Natural killer cell (primary cell): ENCODE measurements around the gene ZNF575. TPM values are rescaled to one million over a fixed set of nuclear protein-coding genes. Genes with fewer than 3 reads are reported as not detected.

Experiments
- ATAC-seq, 3 donors: fragments of 150-1000 bp in 2 of 3; fragments of 200-7000 bp in 1 of 3; cut with Tn5 transposase; 1 replicate in 1 of 3; 2 replicates in 2 of 3; pipeline ENCODE4 v1.10.0; 2021; ENCODE audit warnings: mild to moderate bottlenecking in 2 of 3, moderate library complexity in 2 of 3
- DNase-seq, 2 donors: peaks; one replicate each; pipeline versions ENCODE4 v3.0.0 to v3.0.0-alpha.2; 2013 to 2021; ENCODE audit warnings: mixed read lengths in 1 of 2
- H3K27ac ChIP-seq: one replicate; pipeline ENCODE4 v1.5.1; 2013; ENCODE audit warnings: mild to moderate bottlenecking, low read length
- H3K27me3 ChIP-seq: one replicate; pipeline ENCODE4 v1.6.1; 2013; ENCODE audit warnings: low read length; ENCODE audit not compliant: control insufficient read depth, insufficient read depth
- H3K36me3 ChIP-seq: one replicate; pipeline ENCODE4 v1.6.1; 2013; ENCODE audit warnings: low read length; ENCODE audit not compliant: control insufficient read depth, insufficient read depth
- H3K4me1 ChIP-seq: one replicate; pipeline ENCODE4 v1.6.1; 2013; ENCODE audit warnings: low read length; ENCODE audit not compliant: control insufficient read depth, insufficient read depth
- H3K4me3 ChIP-seq: one replicate; pipeline ENCODE4 v1.5.1; 2013; ENCODE audit warnings: low read length
- H3K9me3 ChIP-seq: one replicate; pipeline ENCODE4 v1.6.1; 2013; ENCODE audit warnings: low read length; ENCODE audit not compliant: control insufficient read depth, insufficient read depth
- H3K27ac Mint-ChIP-seq, 2 donors: one replicate each; pipeline ENCODE4 v1.8.0; 2022; ENCODE audit warnings: mild to moderate bottlenecking in 2 of 2, mixed read lengths in 2 of 2, moderate library complexity in 1 of 2
- H3K27me3 Mint-ChIP-seq, 2 donors: one replicate each; pipeline ENCODE4 v1.8.0; 2022; ENCODE audit warnings: low read depth in 2 of 2, mixed read lengths in 2 of 2
- H3K36me3 Mint-ChIP-seq: one replicate; pipeline ENCODE4 v1.8.0; 2022; ENCODE audit warnings: mixed read lengths
- H3K4me1 Mint-ChIP-seq, 2 donors: one replicate each; pipeline ENCODE4 v1.8.0; 2022; ENCODE audit warnings: mixed read lengths in 2 of 2
- H3K4me3 Mint-ChIP-seq: one replicate; pipeline ENCODE4 v1.8.0; 2022; ENCODE audit warnings: mild to moderate bottlenecking, moderate library complexity, mixed read lengths
- H3K9me3 Mint-ChIP-seq, 2 donors: one replicate each; pipeline ENCODE4 v1.8.0; 2022; ENCODE audit warnings: mixed read lengths in 2 of 2
- CTCF ChIP-seq: fragments of 200-600 bp; IDR thresholded peaks from one replicate; pipeline ENCODE4 v1.8.0; 2022; ENCODE audit warnings: antibody characterized with exemption
- WGBS: methylation state at CpG from one replicate; pipeline ENCODE4 v1.1.7; 2013; ENCODE audit warnings: missing lambda C conversion rate; ENCODE audit not compliant: insufficient coverage; 5-methylcytosine and 5-hydroxymethylcytosine counted together
- intact Hi-C: fragments of 100-400 bp; cut with micrococcal nuclease; formaldehyde crosslinking; loops from one replicate; pipeline ENCODE4 v1.14.2; 2022
- total RNA-seq, 4 donors: library from RNA; stranded (reverse); fragments of 120-200 nt in 1 of 4; gene quantifications; one replicate each; pipeline versions ENCODE4 v1.2.3 to v1.2.4, GENCODE V29; 2013 to 2022

Gene ZNF575
- total RNA-seq, 3 donors from 2014 or later (not counting 1 experiment from before 2014, with no cell fraction given), result 1.9 to 5.4 (median 3.9) TPM

- Mint-ChIP-seq H3K4me3 (peak overlapping the region; percentile 77), H3K4me1 (peaks cover 21 to 25% of the 10 kb centered on the region in 2 donors), H3K27ac (peak overlapping the region; percentile 65 to 93), H3K36me3 (no peaks in the 10 kb centered on the region), H3K9me3 (no peaks in the 10 kb centered on the region), H3K27me3 (no peaks in the 10 kb centered on the region)
- Histone ChIP-seq H3K27ac (peak overlapping the region; percentile 72), H3K4me1 (peaks cover 21% of the 10 kb centered on the region), H3K9me3 (no peaks in the 10 kb centered on the region), H3K4me3 (no peak overlapping the region), H3K27me3 (no peaks in the 10 kb centered on the region), H3K36me3 (peaks cover 16% of the 10 kb centered on the region)
- ATAC-seq, result no peak
- intact Hi-C loops, result no loop called here
- WGBS, result 100% methylated on average over 1 of the region's 3 CpGs
- no peak for DNase-seq
- TF ChIP-seq CTCF, result no peak
These were observed 27.9 kb upstream of the ZNF575 start for GRCh38 chr19:43505186-43505456.

DNA sequence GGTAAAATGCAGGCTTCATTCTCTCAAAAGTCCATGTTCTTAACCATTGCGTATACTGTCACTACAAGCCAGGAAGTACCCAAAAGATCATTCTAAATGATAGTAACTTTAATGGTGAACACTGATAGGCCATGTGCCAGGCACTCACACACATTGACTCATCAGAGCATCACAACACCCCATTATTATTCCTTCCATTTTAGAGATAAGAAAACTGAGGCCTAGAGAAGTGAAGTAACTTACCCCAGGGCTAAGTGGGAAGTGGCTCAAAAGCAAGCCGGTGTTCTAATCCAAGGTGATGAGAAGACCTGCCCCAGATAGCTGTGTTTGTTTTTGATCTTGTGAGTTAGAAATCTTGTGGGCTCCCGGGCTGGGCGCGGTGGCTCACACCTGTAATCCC is 27.0 kb upstream of the ZNF575 start:
- no peaks in the 10 kb centered on the region for H3K27me3 Mint-ChIP-seq
- H3K4me3 ChIP-seq, result no peak overlapping the region
- H3K27me3 ChIP-seq, result no peaks in the 10 kb centered on the region
- peaks cover 21% of the 10 kb centered on the region for H3K4me1 ChIP-seq
- ATAC-seq, result no peak
- intact Hi-C loops, result no loop called here
- no peaks in the 10 kb centered on the region for H3K9me3 ChIP-seq
- no peaks in the 10 kb centered on the region for H3K9me3 Mint-ChIP-seq
- TF ChIP-seq CTCF, result no peak
- WGBS, result 94% methylated on average over 5 of the region's 5 CpGs
- peak overlapping the region; percentile 40 for H3K4me3 Mint-ChIP-seq
- peaks cover 21% of the 10 kb centered on the region for H3K36me3 ChIP-seq
- H3K4me1 Mint-ChIP-seq, result peaks cover 21 to 25% of the 10 kb centered on the region in 2 donors
- H3K27ac ChIP-seq, result no peak overlapping the region
- H3K27ac Mint-ChIP-seq, result peak overlapping the region; percentile 65 to 93
- H3K36me3 Mint-ChIP-seq, result no peaks in the 10 kb centered on the region
- no peak for DNase-seq

GRCh38 chr19:43506629-43507028 is 26.4 kb upstream of the ZNF575 start:
- no peaks in the 10 kb centered on the region for H3K9me3 Mint-ChIP-seq
- no peaks in the 10 kb centered on the region for H3K36me3 Mint-ChIP-seq
- Histone ChIP-seq H3K36me3 (peaks cover 23% of the 10 kb centered on the region), H3K27ac (no peak overlapping the region), H3K4me3 (no peak overlapping the region), H3K27me3 (no peaks in the 10 kb centered on the region), H3K9me3 (no peaks in the 10 kb centered on the region), H3K4me1 (peaks cover 21% of the 10 kb centered on the region)
- H3K27ac Mint-ChIP-seq, result peak overlapping the region in 1 of 2 donors; percentile 93
- no peak overlapping the region for H3K4me3 Mint-ChIP-seq
- no peaks in the 10 kb centered on the region for H3K27me3 Mint-ChIP-seq
- intact Hi-C loops, result no loop called here
- no peak for TF ChIP-seq CTCF
- DNase-seq (no peak), ATAC-seq (no peak)
- H3K4me1 Mint-ChIP-seq, result peaks cover 21 to 25% of the 10 kb centered on the region in 2 donors
- WGBS, result 97% methylated on average over 5 of the region's 5 CpGs

GRCh38 chr19:43507880-43508279 is 25.1 kb upstream of the ZNF575 start:
- H3K27me3 Mint-ChIP-seq, result no peaks in the 10 kb centered on the region
- no peak for TF ChIP-seq CTCF
- peak overlapping the region; percentile 37 for H3K4me3 Mint-ChIP-seq
- no peaks in the 10 kb centered on the region for H3K36me3 Mint-ChIP-seq
- intact Hi-C loops, result no loop called here
- H3K27ac Mint-ChIP-seq, result peak overlapping the region in 1 of 2 donors; percentile 29
- WGBS, result 100% methylated on average over 2 of the region's 2 CpGs
- peaks cover 23% of the 10 kb centered on the region for H3K36me3 ChIP-seq
- H3K9me3 Mint-ChIP-seq, result no peaks in the 10 kb centered on the region
- no peaks in the 10 kb centered on the region for H3K9me3 ChIP-seq
- H3K4me1 ChIP-seq, result peaks cover 17% of the 10 kb centered on the region
- peaks cover 21 to 24% of the 10 kb centered on the region in 2 donors for H3K4me1 Mint-ChIP-seq
- no peak overlapping the region for H3K4me3 ChIP-seq
- no peak overlapping the region for H3K27ac ChIP-seq
- H3K27me3 ChIP-seq, result no peaks in the 10 kb centered on the region
- ATAC-seq (no peak), DNase-seq (no peak)
